ENCODE data around the gene ABCB6.
"Not testable (repeated sequence)": the region's sequence is repeated elsewhere in the genome, so short reads cannot be mapped to it uniquely, and the experiment has no call there.

The ABCB6 gene

GRCh38 chr2:219218732-219219701, at the start of gene ABCB6:
ABCB6 (minus strand) TSS chr2:219218958; CDS start chr2:219218673, 285 bp downstream.
- Histone ChIP-seq H3K9me3 (ENCODE audit: control insufficient read depth, low read length) (no peaks in the 10 kb centered on the region), H3K36me3 (ENCODE audit: control insufficient read depth, insufficient read depth, low read length, severe bottlenecking) (peaks cover 61% of the 10 kb centered on the region), H3K4me3 (ENCODE audit: low read length) (peak within 1 kb of the TSS; percentile 79), H3K4me1 (ENCODE audit: control insufficient read depth, insufficient read depth, low read length) (peaks cover 28% of the 10 kb centered on the region), H3K27me3 (replicated peaks; ENCODE audit: control insufficient read depth, insufficient read depth, low read length) (no peaks in the 10 kb centered on the region), H3K9ac (ENCODE audit: low read length) (peak within 1 kb of the TSS; percentile 92)
- DNase-seq (ENCODE audit: low read depth), result peak; percentile 98

- Histone ChIP-seq H3K9ac (ENCODE audit: low read length) (no peak overlapping the region), H3K27me3 (replicated peaks; ENCODE audit: control insufficient read depth, insufficient read depth, low read length) (peaks cover 5% of the 10 kb centered on the region), H3K4me3 (ENCODE audit: low read length) (no peak overlapping the region), H3K9me3 (ENCODE audit: control insufficient read depth, low read length) (no peaks in the 10 kb centered on the region), H3K4me1 (ENCODE audit: control insufficient read depth, insufficient read depth, low read length) (peaks cover 5% of the 10 kb centered on the region), H3K36me3 (ENCODE audit: control insufficient read depth, insufficient read depth, low read length, severe bottlenecking) (no peaks in the 10 kb centered on the region)
- DNase-seq (ENCODE audit: low read depth), result no peak
Observed at GRCh38 chr2:219268294-219268693, 49.5 kb upstream of the ABCB6 start.

- peaks cover 5% of the 10 kb centered on the region for H3K27me3 ChIP-seq (replicated peaks; ENCODE audit: control insufficient read depth, insufficient read depth, low read length)
- no peak for DNase-seq (ENCODE audit: low read depth)
- no peaks in the 10 kb centered on the region for H3K36me3 ChIP-seq (ENCODE audit: control insufficient read depth, insufficient read depth, low read length, severe bottlenecking)
- no peak overlapping the region for H3K9ac ChIP-seq (ENCODE audit: low read length)
- H3K4me1 ChIP-seq (ENCODE audit: control insufficient read depth, insufficient read depth, low read length), result peaks cover 5% of the 10 kb centered on the region
- H3K9me3 ChIP-seq (ENCODE audit: control insufficient read depth, low read length), result no peaks in the 10 kb centered on the region
- H3K4me3 ChIP-seq (ENCODE audit: low read length), result no peak overlapping the region
Observed at GRCh38 chr2:219266886-219267285, 48.1 kb upstream of the ABCB6 start.

GRCh38 chr2:219266232-219266631, 47.5 kb upstream of the ABCB6 start:
- Histone ChIP-seq H3K4me3 (ENCODE audit: low read length) (no peak overlapping the region), H3K9ac (ENCODE audit: low read length) (no peak overlapping the region), H3K4me1 (ENCODE audit: control insufficient read depth, insufficient read depth, low read length) (peaks cover 5% of the 10 kb centered on the region), H3K27me3 (replicated peaks; ENCODE audit: control insufficient read depth, insufficient read depth, low read length) (peaks cover 9% of the 10 kb centered on the region), H3K36me3 (ENCODE audit: control insufficient read depth, insufficient read depth, low read length, severe bottlenecking) (no peaks in the 10 kb centered on the region), H3K9me3 (ENCODE audit: control insufficient read depth, low read length) (no peaks in the 10 kb centered on the region)
- no peak for DNase-seq (ENCODE audit: low read depth)

GRCh38 chr2:219261024-219261855, 42.5 kb upstream of the ABCB6 start:
- Histone ChIP-seq H3K27me3 (replicated peaks; ENCODE audit: control insufficient read depth, insufficient read depth, low read length) (peaks cover 12% of the 10 kb centered on the region), H3K36me3 (ENCODE audit: control insufficient read depth, insufficient read depth, low read length, severe bottlenecking) (no peaks in the 10 kb centered on the region), H3K9me3 (ENCODE audit: control insufficient read depth, low read length) (no peaks in the 10 kb centered on the region), H3K4me3 (ENCODE audit: low read length) (no peak overlapping the region), H3K9ac (ENCODE audit: low read length) (no peak overlapping the region), H3K4me1 (ENCODE audit: control insufficient read depth, insufficient read depth, low read length) (peaks cover 5% of the 10 kb centered on the region)
- no peak for DNase-seq (ENCODE audit: low read depth)

- H3K27me3 ChIP-seq (replicated peaks; ENCODE audit: control insufficient read depth, insufficient read depth, low read length); H3K9me3 ChIP-seq (ENCODE audit: control insufficient read depth, low read length); H3K36me3 ChIP-seq (ENCODE audit: control insufficient read depth, insufficient read depth, low read length, severe bottlenecking); H3K9ac ChIP-seq (ENCODE audit: low read length); H3K4me3 ChIP-seq (ENCODE audit: low read length); DNase-seq (ENCODE audit: low read depth): not testable (repeated sequence)
- peaks cover 14% of the 10 kb centered on the region for H3K4me1 ChIP-seq (ENCODE audit: control insufficient read depth, insufficient read depth, low read length)
Observed at GRCh38 chr2:219258942-219259341, 40.2 kb upstream of the ABCB6 start.

GRCh38 chr2:219254590-219255201, 35.9 kb upstream of the ABCB6 start:
- peak overlapping the region; percentile 81 for H3K4me3 ChIP-seq (ENCODE audit: low read length)

GRCh38 chr2:219253753-219254589, 35.2 kb upstream of the ABCB6 start, which contains the start of gene TUBA4A:
TUBA4A (minus strand) TSS chr2:219253918; CDS start chr2:219253858, 60 bp downstream.
- DNase-seq (ENCODE audit: low read depth), result peak; percentile 72
- no peaks in the 10 kb centered on the region for H3K27me3 ChIP-seq (replicated peaks; ENCODE audit: control insufficient read depth, insufficient read depth, low read length)
- peaks cover 3% of the 10 kb centered on the region for H3K36me3 ChIP-seq (ENCODE audit: control insufficient read depth, insufficient read depth, low read length, severe bottlenecking)

More at GRCh38 chr2:219254590-219255201, 35.9 kb upstream of the ABCB6 start:
- peak overlapping the region; percentile 61 for H3K9ac ChIP-seq (ENCODE audit: low read length)
- peaks cover 3% of the 10 kb centered on the region for H3K36me3 ChIP-seq (ENCODE audit: control insufficient read depth, insufficient read depth, low read length, severe bottlenecking)
- no peaks in the 10 kb centered on the region for H3K9me3 ChIP-seq (ENCODE audit: control insufficient read depth, low read length)
- H3K27me3 ChIP-seq (replicated peaks; ENCODE audit: control insufficient read depth, insufficient read depth, low read length), result no peaks in the 10 kb centered on the region
- DNase-seq (ENCODE audit: low read depth), result no peak
- peaks cover 35% of the 10 kb centered on the region for H3K4me1 ChIP-seq (ENCODE audit: control insufficient read depth, insufficient read depth, low read length)

GRCh38 chr2:219252900-219253752, 34.4 kb upstream of the ABCB6 start, which contains the start of gene TUBA4B:
TUBA4B (plus strand) TSS chr2:219253243; CDS start chr2:219253408, 165 bp downstream.
- Histone ChIP-seq H3K4me1 (ENCODE audit: control insufficient read depth, insufficient read depth, low read length) (peaks cover 46% of the 10 kb centered on the region), H3K9ac (ENCODE audit: low read length) (peak within 1 kb of the TSS; percentile 61), H3K4me3 (ENCODE audit: low read length) (peak within 1 kb of the TSS; percentile 81), H3K27me3 (replicated peaks; ENCODE audit: control insufficient read depth, insufficient read depth, low read length) (no peaks in the 10 kb centered on the region), H3K9me3 (ENCODE audit: control insufficient read depth, low read length) (no peaks in the 10 kb centered on the region), H3K36me3 (ENCODE audit: control insufficient read depth, insufficient read depth, low read length, severe bottlenecking) (peaks cover 6% of the 10 kb centered on the region)
- peak; percentile 43 for DNase-seq (ENCODE audit: low read depth)

More at GRCh38 chr2:219253753-219254589, 35.2 kb upstream of the ABCB6 start, which contains the start of gene TUBA4A:
- Histone ChIP-seq H3K4me1 (ENCODE audit: control insufficient read depth, insufficient read depth, low read length) (peaks cover 42% of the 10 kb centered on the region), H3K9me3 (ENCODE audit: control insufficient read depth, low read length) (no peaks in the 10 kb centered on the region), H3K9ac (ENCODE audit: low read length) (peak within 1 kb of the TSS; percentile 61), H3K4me3 (ENCODE audit: low read length) (peak within 1 kb of the TSS; percentile 81)
